Measurements from ENCODE around the gene MYL3. TPM values are rescaled to one million over a fixed set of nuclear protein-coding genes. Genes with fewer than 3 reads are reported as not detected.

MYL3 gene
- polyA plus RNA-seq, 1 of the 3 experiments (the other 2 are of a cell fraction) = not detected

GRCh38 chr3:46892285-46893145, 29.3 kb upstream of the MYL3 start (continued):
- TF ChIP-seq FOXJ3 (CRISPR knock-in tag; IDR thresholded peaks at IDR 0.05) = no peak
- no peak for TF ChIP-seq GABPA (IDR thresholded peaks at IDR 0.05; ENCODE audit: low read depth)

- Histone ChIP-seq H3K9me3 (no peaks in the 10 kb centered on the region), H3K36me3 (replicated peaks in 1 of 2; ENCODE audit: control insufficient read depth in 1 of 2, insufficient read depth in 2 of 2, low read length in 1 of 2) (no peaks in the 10 kb centered on the region), H3K4me2 (no peak overlapping the region), H3F3A (replicated peaks; ENCODE audit: insufficient read depth) (peaks cover 7% of the 10 kb centered on the region), H3K27ac (ENCODE audit: low read depth in 2 of 2, low read length in 1 of 2) (no peak overlapping the region), H2AFZ (ENCODE audit: low read depth) (no peak overlapping the region), H3K9ac (no peak overlapping the region), H3K79me2 (ENCODE audit: insufficient read depth) (no peaks in the 10 kb centered on the region), H3K4me1 (ENCODE audit: control insufficient read depth in 1 of 2, insufficient read depth in 2 of 2, low read depth in 1 of 2, low read length in 1 of 2) (peaks cover 0 to 20% of the 10 kb centered on the region in 2 experiments; a peak in 1 of 4 replicates), H3K27me3 (ENCODE audit: insufficient read depth) (no peaks in the 10 kb centered on the region), H3K9me2 (no peaks in the 10 kb centered on the region), H3K4me3 (ENCODE audit: low read depth in 2 of 2, low read length in 1 of 2) (no peak overlapping the region), H4K20me1 (ENCODE audit: insufficient read depth) (no peaks in the 10 kb centered on the region)
- TF ChIP-seq SMC3 (IDR thresholded peaks at IDR 0.05; ENCODE audit: low read depth, low read length) (no peak), TCF12 (IDR thresholded peaks at IDR 0.05) (no peak), MAX (IDR thresholded peaks at IDR 0.05; ENCODE audit: low read depth) (no peak), PBX3 (IDR thresholded peaks at IDR 0.05) (no peak), ELF1 (IDR thresholded peaks at IDR 0.05) (no peak), NFIC (IDR thresholded peaks at IDR 0.05; ENCODE audit: borderline replicate concordance) (no peak), MXI1 (IDR thresholded peaks at IDR 0.05; ENCODE audit: low read depth, low read length) (no peak), FOSL2 (IDR thresholded peaks at IDR 0.05; ENCODE audit: borderline replicate concordance, low read depth) (no peak), RCOR1 (IDR thresholded peaks at IDR 0.05; ENCODE audit: low read length) (no peak), USF2 (IDR thresholded peaks at IDR 0.05; ENCODE audit: borderline replicate concordance, low read depth, low read length) (no peak), IRF3 (IDR thresholded peaks at IDR 0.05; ENCODE audit: low read depth, low read length) (no peak), FOXJ3 (CRISPR knock-in tag; IDR thresholded peaks at IDR 0.05) (no peak), MEF2A (IDR thresholded peaks at IDR 0.05; ENCODE audit: borderline replicate concordance, low read depth) (no peak), ZBTB33 (IDR thresholded peaks at IDR 0.05; ENCODE audit: borderline replicate concordance, low read depth) (no peak), YY1 (IDR thresholded peaks at IDR 0.05; ENCODE audit: low read depth) (no peak), EP300 (IDR thresholded peaks at IDR 0.05; ENCODE audit: borderline replicate concordance in 1 of 2, low read depth in 1 of 2, low read length in 1 of 2) (no peak), FOXM1 (IDR thresholded peaks at IDR 0.05; ENCODE audit: low read depth) (no peak)
- ChIA-PET CTCF (interaction anchor here (0.8 to 31.0 kb wide), 6 partner anchors 18 to 402 kb away, joined by 3 to 480 read pairs (median 4); partner anchors contain the start of genes MYL3 and PTH1R), POLR2A (no interaction called here)
- no peak for DNase-seq
- 66% methylated on average over 2 of the region's 3 CpGs for WGBS (ENCODE audit: low lambda C conversion rate)
Measured at GRCh38 chr3:46891132-46891531, 27.9 kb upstream of the MYL3 start.

Measured in SK-N-SH (cell line).